Measurements from ENCODE around the gene SDC1. TPM values are rescaled to one million over a fixed set of nuclear protein-coding genes. Genes with fewer than 3 reads are reported as not detected.

SDC1 gene
- total RNA-seq, 1 experiment from 2014 or later = 11.5 TPM

DNA sequence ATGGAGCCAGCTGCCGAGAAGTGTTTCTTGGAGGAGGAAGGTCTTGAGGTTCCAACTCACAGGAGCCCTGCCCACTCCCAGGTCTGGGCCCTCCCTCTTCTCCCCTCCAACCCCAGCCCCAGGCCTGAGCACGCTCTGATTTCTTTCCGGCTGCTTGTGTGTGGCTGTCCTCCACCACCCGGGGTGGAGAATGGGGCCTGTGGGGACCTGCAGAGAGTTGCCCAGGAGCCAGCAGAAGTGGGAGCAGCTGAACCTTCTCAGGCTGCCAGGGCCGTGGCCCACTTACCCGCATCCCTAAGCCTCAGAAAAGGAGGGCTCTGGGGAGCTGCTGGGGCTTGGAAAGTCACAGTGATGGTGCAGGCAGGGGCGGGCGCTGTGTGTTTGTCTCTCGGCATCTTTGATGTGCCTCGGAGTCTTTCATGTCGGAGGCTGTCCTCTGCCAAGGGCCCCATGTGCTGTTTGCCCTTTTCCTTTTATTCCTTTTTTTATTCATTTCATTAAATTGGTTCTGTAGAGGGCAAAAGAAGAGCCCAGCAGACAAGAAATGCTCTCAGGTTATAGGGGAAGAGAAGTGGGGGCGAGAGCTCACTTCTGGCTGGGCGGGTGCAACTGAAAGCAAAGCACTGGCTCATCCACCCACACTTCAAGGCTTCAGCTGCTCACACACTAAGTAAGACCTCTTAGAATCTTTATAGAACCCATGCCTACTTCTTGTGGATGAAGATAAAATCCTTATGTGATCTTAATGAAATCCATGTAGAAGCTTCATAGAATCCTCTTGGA, 52.5 kb downstream of the SDC1 start:
- Histone ChIP-seq H3K4me1 (ENCODE audit: low read length) (peaks cover 4% of the 10 kb centered on the region; the same call in 1 of the 2 replicates), H3K79me2 (ENCODE audit: low read length) (no peaks in the 10 kb centered on the region), H3K4me2 (ENCODE audit: low read depth, low read length, poor library complexity, severe bottlenecking) (no peak overlapping the region), H4K20me1 (ENCODE audit: insufficient read depth, low read depth, low read length) (no peaks in the 10 kb centered on the region), H3K9ac (ENCODE audit: low read length) (no peak overlapping the region), H3K9me3 (ENCODE audit: low read length) (no peaks in the 10 kb centered on the region), H3K27me3 (ENCODE audit: low read length) (no peaks in the 10 kb centered on the region), H3K27ac (ENCODE audit: low read length) (no peak overlapping the region), H3K36me3 (ENCODE audit: insufficient read depth, low read length) (no peaks in the 10 kb centered on the region), H2AFZ (ENCODE audit: low read length) (no peak overlapping the region), H3K9me2 (replicated peaks; ENCODE audit: insufficient read depth, low read length) (no peaks in the 10 kb centered on the region), H3K4me3 (ENCODE audit: low read length) (no peak overlapping the region)
- no peak for DNase-seq

DNA sequence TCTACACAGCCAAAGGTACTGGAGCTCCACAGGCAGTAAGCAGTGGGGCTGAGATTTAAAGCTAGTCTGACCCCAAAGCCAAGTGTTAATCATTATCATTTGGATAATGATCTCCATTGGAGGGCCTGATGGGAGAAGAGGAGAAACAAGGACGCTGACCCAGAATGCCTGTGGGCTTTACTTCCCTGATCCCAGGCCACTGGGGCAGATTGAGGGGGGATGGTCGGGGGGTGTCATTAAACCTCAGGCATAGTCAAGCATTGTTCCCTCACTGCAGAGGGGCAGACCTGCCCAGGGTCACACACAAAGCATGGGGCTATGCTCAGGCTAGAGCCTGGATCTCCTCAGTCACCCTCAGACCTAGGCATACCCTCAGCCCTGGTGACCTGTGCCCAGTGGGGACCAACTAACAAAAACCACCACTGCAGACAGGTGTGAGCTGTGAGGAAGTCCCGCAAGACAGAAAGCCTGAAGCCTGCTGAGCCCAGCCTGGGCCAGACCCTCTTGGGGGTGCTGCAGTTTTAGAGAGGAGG, 53.4 kb downstream of the SDC1 start:
- Histone ChIP-seq H3K9me3 (ENCODE audit: low read length) (no peaks in the 10 kb centered on the region), H3K9me2 (replicated peaks; ENCODE audit: insufficient read depth, low read length) (no peaks in the 10 kb centered on the region), H3K4me1 (ENCODE audit: low read length) (peaks cover 6% of the 10 kb centered on the region), H3K9ac (ENCODE audit: low read length) (no peak overlapping the region), H3K27ac (ENCODE audit: low read length) (no peak overlapping the region), H3K79me2 (ENCODE audit: low read length) (no peaks in the 10 kb centered on the region), H3K4me3 (ENCODE audit: low read length) (no peak overlapping the region), H3K27me3 (ENCODE audit: low read length) (no peaks in the 10 kb centered on the region), H2AFZ (ENCODE audit: low read length) (no peak overlapping the region), H3K4me2 (ENCODE audit: low read depth, low read length, poor library complexity, severe bottlenecking) (no peak overlapping the region), H4K20me1 (ENCODE audit: insufficient read depth, low read depth, low read length) (no peaks in the 10 kb centered on the region), H3K36me3 (ENCODE audit: insufficient read depth, low read length) (no peaks in the 10 kb centered on the region)
- no peak for DNase-seq

DNA sequence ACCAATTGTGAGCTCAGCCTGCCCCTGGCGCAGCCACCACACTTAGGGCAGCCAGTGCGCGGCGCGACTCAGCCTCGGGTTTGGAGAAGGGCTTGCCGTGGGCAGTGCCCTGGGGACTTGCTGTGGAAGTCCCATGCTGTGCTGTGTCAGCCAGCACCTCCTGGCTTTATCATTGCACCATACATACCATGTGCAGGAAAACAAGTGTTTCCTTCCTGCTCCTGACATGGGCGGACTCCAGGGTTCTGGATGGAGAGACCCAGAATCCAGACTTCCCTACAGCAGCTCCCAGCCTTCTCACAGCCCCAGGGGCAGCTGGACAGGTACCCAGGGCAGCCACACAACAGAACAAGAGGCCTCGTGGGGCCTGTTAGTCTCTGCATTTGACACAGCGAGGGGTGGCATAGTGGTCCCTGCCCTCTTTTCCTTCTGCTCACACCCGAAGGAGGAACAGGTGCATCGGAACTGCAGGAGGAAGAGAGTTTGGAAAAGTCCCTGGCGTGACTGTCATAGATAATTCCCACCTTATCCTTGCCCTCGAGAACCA, 54.2 kb downstream of the SDC1 start:
- no peaks in the 10 kb centered on the region for H3K9me2 ChIP-seq (replicated peaks; ENCODE audit: insufficient read depth, low read length)
- H3K79me2 ChIP-seq (ENCODE audit: low read length) = no peaks in the 10 kb centered on the region
- H3K4me3 ChIP-seq (ENCODE audit: low read length) = no peak overlapping the region
- H3K9ac ChIP-seq (ENCODE audit: low read length) = no peak overlapping the region
- H3K27me3 ChIP-seq (ENCODE audit: low read length) = no peaks in the 10 kb centered on the region
- H3K36me3 ChIP-seq (ENCODE audit: insufficient read depth, low read length) = peaks cover 2% of the 10 kb centered on the region
- no peak overlapping the region for H2AFZ ChIP-seq (ENCODE audit: low read length)
- no peak for DNase-seq
- H3K27ac ChIP-seq (ENCODE audit: low read length) = no peak overlapping the region
- H3K4me2 ChIP-seq (ENCODE audit: low read depth, low read length, poor library complexity, severe bottlenecking) = no peak overlapping the region
- no peaks in the 10 kb centered on the region for H4K20me1 ChIP-seq (ENCODE audit: insufficient read depth, low read depth, low read length)
- no peaks in the 10 kb centered on the region for H3K9me3 ChIP-seq (ENCODE audit: low read length)
- H3K4me1 ChIP-seq (ENCODE audit: low read length) = peaks cover 14% of the 10 kb centered on the region

DNA sequence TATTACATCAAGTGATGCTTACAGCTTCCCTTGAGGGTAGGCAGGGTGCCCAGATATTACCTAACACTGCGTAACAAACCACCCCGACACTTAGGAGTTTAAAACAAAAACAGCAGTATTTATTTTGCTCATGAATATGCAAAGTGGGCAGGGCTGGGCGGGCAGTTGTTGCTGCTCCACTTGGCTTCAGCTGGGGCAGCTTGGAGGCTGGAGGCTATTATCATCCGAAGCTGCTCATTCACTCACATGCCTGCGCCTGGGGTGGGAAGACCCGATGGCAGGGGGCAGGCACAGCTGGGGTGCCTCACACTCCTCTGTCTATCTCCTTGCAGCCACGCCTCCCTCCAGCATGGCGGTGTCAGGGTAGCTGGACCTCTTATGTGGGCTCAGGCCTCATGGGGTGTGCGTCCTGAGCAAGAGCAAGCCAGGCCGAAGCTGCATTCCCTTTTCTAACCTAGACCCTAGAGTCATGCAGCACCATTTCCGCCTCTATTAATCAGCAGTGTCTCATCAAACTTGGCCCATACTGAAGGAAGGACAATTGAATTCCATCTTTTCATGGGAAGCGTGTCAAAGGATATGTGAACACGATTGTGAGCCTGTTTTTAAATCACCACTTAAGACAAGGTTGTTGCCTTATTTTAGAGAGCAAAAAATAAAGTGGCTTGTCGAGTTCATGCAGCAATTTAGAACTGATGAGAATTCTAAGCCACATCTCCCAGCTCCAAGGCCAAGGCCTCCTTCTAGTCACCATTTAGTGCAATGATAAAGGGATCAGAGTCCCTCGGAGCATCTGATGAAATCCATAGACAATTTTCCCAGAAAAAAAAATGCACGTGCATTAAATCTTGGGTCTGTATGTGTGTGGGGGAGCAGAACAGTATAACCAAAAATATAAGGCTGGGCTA, 54.9 kb downstream of the SDC1 start:
- no peaks in the 10 kb centered on the region for H3K9me3 ChIP-seq (ENCODE audit: low read length)
- H3K9ac ChIP-seq (ENCODE audit: low read length) = no peak overlapping the region
- H2AFZ ChIP-seq (ENCODE audit: low read length) = no peak overlapping the region
- no peak overlapping the region for H3K4me2 ChIP-seq (ENCODE audit: low read depth, low read length, poor library complexity, severe bottlenecking)
- peaks cover 9% of the 10 kb centered on the region for H3K36me3 ChIP-seq (ENCODE audit: insufficient read depth, low read length)
- no peaks in the 10 kb centered on the region for H3K27me3 ChIP-seq (ENCODE audit: low read length)
- no peak overlapping the region for H3K27ac ChIP-seq (ENCODE audit: low read length)
- H4K20me1 ChIP-seq (ENCODE audit: insufficient read depth, low read depth, low read length) = no peaks in the 10 kb centered on the region
- peaks cover 15% of the 10 kb centered on the region for H3K4me1 ChIP-seq (ENCODE audit: low read length)
- no peak for DNase-seq
- no peak overlapping the region for H3K4me3 ChIP-seq (ENCODE audit: low read length)
- H3K9me2 ChIP-seq (replicated peaks; ENCODE audit: insufficient read depth, low read length) = no peaks in the 10 kb centered on the region
- no peaks in the 10 kb centered on the region for H3K79me2 ChIP-seq (ENCODE audit: low read length)

DNA sequence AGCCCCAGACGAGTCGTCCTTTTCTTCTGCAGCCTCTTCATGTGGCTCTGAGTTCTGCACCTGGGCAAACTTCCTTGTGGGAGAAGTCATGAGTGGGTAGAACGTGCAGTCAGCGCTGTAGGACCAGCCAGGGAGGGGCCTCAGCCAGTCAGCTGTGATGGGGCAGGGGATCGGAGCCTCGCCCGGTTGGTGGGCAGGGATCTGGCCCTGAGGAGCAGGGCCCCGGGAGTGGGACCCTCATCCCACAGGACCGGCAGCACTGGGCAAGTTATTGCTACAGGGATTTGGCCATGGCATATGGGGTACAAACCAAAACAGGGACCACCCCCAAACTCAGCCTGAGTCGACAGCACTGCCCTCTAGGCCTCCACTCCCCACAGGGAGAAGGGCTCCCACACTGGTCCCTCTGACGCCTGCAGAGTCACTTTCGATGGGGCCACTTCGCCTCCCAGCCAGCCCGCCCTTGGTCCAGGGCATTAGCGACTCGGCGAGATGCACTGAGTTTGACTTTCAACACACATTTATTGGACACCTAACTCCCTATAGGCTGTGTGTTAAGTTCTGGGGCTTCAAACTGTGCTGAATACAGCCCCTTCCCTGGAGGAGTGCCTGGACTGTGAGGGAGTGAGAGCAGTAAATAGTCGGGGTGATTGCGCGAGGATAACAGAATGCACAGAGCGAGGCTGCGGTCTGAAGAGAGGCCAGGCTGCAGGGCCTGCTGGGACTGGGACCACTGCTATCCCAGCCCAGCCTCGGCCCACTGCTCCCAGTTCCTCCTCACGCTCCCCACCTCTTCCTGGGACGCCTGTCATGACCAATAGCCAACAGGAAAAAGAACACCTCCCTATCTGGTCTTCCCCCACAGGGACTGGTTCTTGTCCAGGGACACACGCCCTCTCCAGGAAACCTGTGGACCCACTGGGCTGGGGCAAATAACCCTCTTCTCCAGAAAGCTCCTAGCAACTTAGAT, 55.9 kb downstream of the SDC1 start:
- peaks cover 15% of the 10 kb centered on the region for H3K36me3 ChIP-seq (ENCODE audit: insufficient read depth, low read length)
- H3K4me1 ChIP-seq (ENCODE audit: low read length) = peaks cover 15% of the 10 kb centered on the region
- H3K9me3 ChIP-seq (ENCODE audit: low read length) = no peaks in the 10 kb centered on the region
- H2AFZ ChIP-seq (ENCODE audit: low read length) = no peak overlapping the region
- H4K20me1 ChIP-seq (ENCODE audit: insufficient read depth, low read depth, low read length) = no peaks in the 10 kb centered on the region
- no peak overlapping the region for H3K4me2 ChIP-seq (ENCODE audit: low read depth, low read length, poor library complexity, severe bottlenecking)
- H3K27me3 ChIP-seq (ENCODE audit: low read length) = no peaks in the 10 kb centered on the region
- no peaks in the 10 kb centered on the region for H3K9me2 ChIP-seq (replicated peaks; ENCODE audit: insufficient read depth, low read length)
- H3K4me3 ChIP-seq (ENCODE audit: low read length) = no peak overlapping the region
- no peak for DNase-seq
- H3K79me2 ChIP-seq (ENCODE audit: low read length) = no peaks in the 10 kb centered on the region
- no peak overlapping the region for H3K9ac ChIP-seq (ENCODE audit: low read length)
- H3K27ac ChIP-seq (ENCODE audit: low read length) = no peak overlapping the region

DNA sequence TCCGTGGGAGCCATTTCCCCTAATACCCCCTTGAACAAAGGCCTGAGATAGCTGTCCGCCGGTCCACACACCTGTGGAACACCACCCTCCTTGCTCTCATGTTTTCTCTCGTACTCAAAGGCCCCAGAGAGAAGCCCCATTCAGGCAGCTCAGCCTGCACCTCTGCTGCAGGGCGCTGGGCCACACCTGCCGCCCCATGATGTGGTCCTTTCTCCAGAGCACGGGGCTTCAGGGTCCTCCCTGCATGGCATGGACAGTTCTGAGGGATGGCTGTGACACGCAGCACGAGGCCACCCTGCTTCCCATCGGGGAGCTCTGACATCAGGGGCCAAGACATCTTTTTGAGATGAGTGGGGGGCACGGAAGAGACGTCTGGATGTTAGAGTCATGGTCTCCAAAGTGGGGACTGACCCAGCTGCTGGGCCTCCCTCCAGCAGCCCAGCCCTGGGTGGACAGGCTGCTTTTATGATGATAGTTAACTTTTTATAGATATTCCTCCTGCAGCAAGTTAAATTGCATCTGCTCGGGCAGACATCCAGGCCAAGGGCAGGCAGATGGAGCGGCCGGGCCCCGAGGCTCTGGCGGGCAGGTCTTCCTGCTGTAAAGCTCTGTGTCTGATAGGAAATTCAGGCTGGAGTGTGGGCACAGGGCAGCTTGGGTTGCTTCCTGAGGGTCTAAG, 56.7 kb downstream of the SDC1 start:
- Histone ChIP-seq H3K9ac (ENCODE audit: low read length) (no peak overlapping the region), H4K20me1 (ENCODE audit: insufficient read depth, low read depth, low read length) (no peaks in the 10 kb centered on the region), H3K4me2 (ENCODE audit: low read depth, low read length, poor library complexity, severe bottlenecking) (no peak overlapping the region), H3K27me3 (ENCODE audit: low read length) (no peaks in the 10 kb centered on the region), H3K79me2 (ENCODE audit: low read length) (no peaks in the 10 kb centered on the region), H2AFZ (ENCODE audit: low read length) (no peak overlapping the region), H3K4me1 (ENCODE audit: low read length) (peaks cover 13% of the 10 kb centered on the region), H3K9me3 (ENCODE audit: low read length) (no peaks in the 10 kb centered on the region), H3K27ac (ENCODE audit: low read length) (no peak overlapping the region), H3K4me3 (ENCODE audit: low read length) (no peak overlapping the region), H3K9me2 (replicated peaks; ENCODE audit: insufficient read depth, low read length) (no peaks in the 10 kb centered on the region), H3K36me3 (ENCODE audit: insufficient read depth, low read length) (peaks cover 15% of the 10 kb centered on the region)
- no peak for DNase-seq

DNA sequence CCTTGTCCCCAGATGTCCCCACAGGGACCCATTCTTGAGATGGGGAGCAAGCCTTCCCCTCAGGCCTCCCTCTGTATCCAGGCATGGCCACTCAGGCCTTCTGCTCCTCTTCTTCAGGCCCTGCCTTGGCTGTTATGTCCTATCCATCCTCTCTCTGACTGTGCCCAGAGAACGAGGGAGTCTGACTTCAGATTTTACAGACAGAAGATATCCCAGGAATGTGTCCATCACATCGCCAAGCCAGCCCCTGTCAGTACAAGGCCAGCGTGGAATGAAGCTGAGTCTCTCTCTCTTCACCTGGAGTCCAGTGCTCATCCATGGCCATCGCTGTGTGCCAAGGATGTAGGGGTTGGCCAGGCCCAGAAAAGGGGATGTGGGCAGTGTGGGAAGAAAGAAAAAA, 57.6 kb downstream of the SDC1 start:
- no peaks in the 10 kb centered on the region for H3K9me3 ChIP-seq (ENCODE audit: low read length)
- peaks cover 15% of the 10 kb centered on the region for H3K36me3 ChIP-seq (ENCODE audit: insufficient read depth, low read length)
- H3K27ac ChIP-seq (ENCODE audit: low read length) = no peak overlapping the region
- no peak for DNase-seq
- H3K9me2 ChIP-seq (replicated peaks; ENCODE audit: insufficient read depth, low read length) = no peaks in the 10 kb centered on the region
- no peak overlapping the region for H3K4me2 ChIP-seq (ENCODE audit: low read depth, low read length, poor library complexity, severe bottlenecking)
- no peak overlapping the region for H2AFZ ChIP-seq (ENCODE audit: low read length)
- H3K4me1 ChIP-seq (ENCODE audit: low read length) = peaks cover 11% of the 10 kb centered on the region
- H3K9ac ChIP-seq (ENCODE audit: low read length) = no peak overlapping the region
- no peaks in the 10 kb centered on the region for H3K27me3 ChIP-seq (ENCODE audit: low read length)
- H3K79me2 ChIP-seq (ENCODE audit: low read length) = no peaks in the 10 kb centered on the region
- no peak overlapping the region for H3K4me3 ChIP-seq (ENCODE audit: low read length)
- H4K20me1 ChIP-seq (ENCODE audit: insufficient read depth, low read depth, low read length) = no peaks in the 10 kb centered on the region

All from Karpas-422 (cell line).